ENCODE data around the gene POC1A.

- TF ChIP-seq CTCF (IDR thresholded peaks at IDR 0.05; ENCODE audit: insufficient read depth, low read depth, low read length) (no peak), EZH2 (IDR thresholded peaks at IDR 0.05; ENCODE audit: insufficient read depth, low read length) (no peak)
Observed at GRCh38 chr3:52110502-52110901, 43.7 kb downstream of the POC1A start.
